T-helper 17 cell (primary cell): ENCODE results near the gene TMEM266. TPM values are rescaled to one million over a fixed set of nuclear protein-coding genes. Genes with fewer than 3 reads are reported as not detected.

Experiments
- ATAC-seq: fragments of 150-1000 bp; cut with Tn5 transposase; 2 replicates; pipeline ENCODE4 v1.10.0; 2021; ENCODE audit warnings: mild to moderate bottlenecking, moderate library complexity
- DNase-seq, 3 donors: peaks; one replicate each; pipeline versions ENCODE4 v3.0.0 to v3.0.0-alpha.2; 2020 to 2021
- H3K9me3 ChIP-seq: one replicate; pipeline ENCODE4 v1.7.0; 2013; ENCODE audit warnings: low read length, mild to moderate bottlenecking; ENCODE audit not compliant: control insufficient read depth, poor library complexity, severe bottlenecking
- H3K27ac Mint-ChIP-seq: one replicate; pipeline ENCODE4 v1.8.0; 2022; ENCODE audit warnings: mild to moderate bottlenecking, moderate library complexity, mixed read lengths
- H3K27me3 Mint-ChIP-seq: one replicate; pipeline ENCODE4 v1.8.0; 2022; ENCODE audit warnings: mixed read lengths
- H3K36me3 Mint-ChIP-seq: one replicate; pipeline ENCODE4 v1.8.0; 2022; ENCODE audit warnings: low read depth, mixed read lengths
- H3K4me1 Mint-ChIP-seq: one replicate; pipeline ENCODE4 v1.8.0; 2022; ENCODE audit warnings: mild to moderate bottlenecking, mixed read lengths
- H3K4me3 Mint-ChIP-seq: one replicate; pipeline ENCODE4 v1.8.0; 2022; ENCODE audit warnings: mild to moderate bottlenecking, moderate library complexity, mixed read lengths
- total RNA-seq, 4 donors: library from RNA in 2 of 4; stranded (reverse) in 2 of 4; gene quantifications; one replicate each; pipeline ENCODE4 v1.2.3 and lab custom pipeline; 2022 to 2026

Gene TMEM266
- total RNA-seq, 2 donors from 2014 or later: not detected

DNA sequence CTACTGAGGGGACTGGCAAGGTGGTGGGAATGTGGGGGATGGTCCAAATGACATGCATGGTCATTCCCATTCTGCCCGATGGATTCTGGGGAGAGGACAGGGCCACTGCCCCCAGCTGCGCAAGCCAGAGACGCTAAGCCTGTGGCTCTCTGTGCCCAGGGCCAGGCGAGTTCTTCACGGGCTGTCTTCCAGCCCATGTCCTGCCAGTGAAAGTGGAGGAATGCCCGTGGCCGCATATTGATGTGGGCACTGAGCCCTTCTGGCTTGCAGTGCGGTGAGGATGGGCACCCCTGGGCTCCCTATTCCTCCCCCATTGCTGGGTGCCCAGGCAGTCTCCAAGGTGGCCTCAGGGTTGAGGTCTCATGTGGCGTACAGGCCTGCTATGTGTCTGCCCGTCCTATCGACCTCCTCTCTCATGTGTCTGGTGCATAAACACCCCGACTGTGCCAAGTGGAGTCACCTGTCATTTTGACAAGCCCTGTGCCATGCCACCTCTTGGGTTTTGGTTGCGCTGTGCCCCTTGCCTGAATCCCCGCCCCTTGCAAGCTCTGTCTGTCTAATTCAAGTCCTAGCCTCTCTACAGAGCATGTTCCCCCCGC is 116.8 kb downstream of the TMEM266 start:
- H3K4me1 Mint-ChIP-seq: peaks cover 6% of the 10 kb centered on the region
- H3K4me3 Mint-ChIP-seq: no peak overlapping the region
- peaks cover 2% of the 10 kb centered on the region for H3K36me3 Mint-ChIP-seq
- ATAC-seq: no peak
- no peak overlapping the region for H3K27ac Mint-ChIP-seq
- H3K27me3 Mint-ChIP-seq: peaks cover 31% of the 10 kb centered on the region
- no peak for DNase-seq
- H3K9me3 ChIP-seq: no peaks in the 10 kb centered on the region

DNA sequence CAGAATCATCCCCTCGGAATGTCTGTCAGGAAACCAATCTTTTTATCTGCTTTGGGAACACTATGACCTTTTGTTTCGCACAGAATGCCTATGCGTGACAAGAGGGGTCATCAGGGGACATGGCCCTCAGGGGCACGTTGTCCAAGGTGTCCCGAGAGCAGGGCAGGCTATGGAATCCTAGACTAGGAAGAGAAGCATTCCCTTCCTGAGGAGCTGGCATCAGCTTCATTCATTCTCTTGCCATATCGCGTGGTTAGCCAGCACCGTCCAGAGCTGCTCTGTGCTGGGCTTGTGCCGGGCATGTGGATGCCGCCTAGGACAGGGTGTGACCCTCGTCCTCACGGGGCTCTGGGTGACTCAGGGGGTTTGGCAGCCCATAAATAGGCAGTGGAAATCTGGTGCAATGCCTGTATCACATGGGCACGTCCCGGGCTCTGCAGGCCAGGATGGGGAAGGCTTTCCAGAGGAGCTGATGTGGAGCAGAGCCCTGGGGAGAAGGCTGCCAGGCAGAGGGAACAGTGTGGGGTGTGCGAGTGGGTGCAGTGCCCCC is 117.8 kb downstream of the TMEM266 start:
- H3K4me3 Mint-ChIP-seq: no peak overlapping the region
- H3K27me3 Mint-ChIP-seq: peaks cover 37% of the 10 kb centered on the region
- H3K36me3 Mint-ChIP-seq: peaks cover 2% of the 10 kb centered on the region
- peaks cover 9% of the 10 kb centered on the region for H3K4me1 Mint-ChIP-seq
- ATAC-seq (no peak), DNase-seq (no peak)
- no peak overlapping the region for H3K27ac Mint-ChIP-seq
- H3K9me3 ChIP-seq: no peaks in the 10 kb centered on the region

DNA sequence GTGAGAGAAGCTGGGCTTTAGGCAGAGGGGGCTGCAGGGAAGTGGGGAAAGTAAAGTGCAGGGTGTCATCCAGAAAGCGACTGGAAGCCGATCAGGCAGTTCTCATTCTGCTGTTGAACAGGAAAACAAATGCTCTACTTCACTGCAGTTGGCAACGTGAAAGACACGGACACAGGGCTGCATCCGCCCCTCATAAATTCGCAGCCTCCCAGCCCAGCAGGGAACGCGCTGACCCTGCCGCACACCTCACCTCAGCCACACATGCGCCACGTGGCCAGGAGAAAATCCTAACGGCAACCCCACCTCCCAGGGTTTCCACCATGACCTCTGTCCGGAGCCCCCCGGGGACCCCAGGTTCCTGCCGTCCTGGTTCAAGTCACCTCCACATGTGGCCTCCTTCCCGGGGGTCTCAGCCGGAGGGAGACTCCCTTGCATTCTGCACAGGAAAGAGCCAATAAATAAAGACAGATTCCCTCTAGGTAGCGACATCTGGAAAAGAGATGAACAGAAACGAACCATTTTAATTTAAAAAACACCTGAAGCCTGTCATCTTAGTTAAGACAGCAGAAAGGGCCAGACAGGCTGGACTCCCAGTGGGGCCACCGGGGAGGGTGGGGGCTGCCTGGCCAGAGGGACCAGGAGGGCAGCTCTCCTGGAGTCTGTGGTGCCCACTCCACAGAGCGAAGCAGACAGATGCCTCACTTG is 118.7 kb downstream of the TMEM266 start:
- peaks cover 2% of the 10 kb centered on the region for H3K36me3 Mint-ChIP-seq
- no peak overlapping the region for H3K4me3 Mint-ChIP-seq
- DNase-seq: no peak
- H3K27ac Mint-ChIP-seq: no peak overlapping the region
- H3K4me1 Mint-ChIP-seq: peaks cover 9% of the 10 kb centered on the region
- H3K9me3 ChIP-seq: no peaks in the 10 kb centered on the region
- H3K27me3 Mint-ChIP-seq: peaks cover 31% of the 10 kb centered on the region
- no peak for ATAC-seq

DNA sequence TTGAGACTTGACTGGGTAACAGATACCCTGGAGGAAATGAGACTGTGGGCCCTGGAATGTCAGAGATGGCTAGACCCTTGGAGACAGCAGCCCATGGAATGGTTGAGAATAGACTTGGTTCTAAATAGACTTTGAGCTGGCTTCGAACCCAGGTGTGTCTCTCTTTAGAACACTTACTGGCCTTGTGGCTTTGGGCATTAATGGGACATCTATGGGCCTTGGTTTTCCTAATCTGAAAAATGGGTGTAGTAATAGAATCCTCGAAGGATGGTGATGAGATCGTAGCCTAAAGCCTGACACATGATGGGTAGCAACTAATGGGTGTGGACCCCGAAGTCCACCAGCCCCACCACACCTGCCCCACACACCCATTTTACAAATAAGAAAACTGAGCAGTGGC is 119.2 kb downstream of the TMEM266 start:
- DNase-seq (no peak), ATAC-seq (no peak)
- Mint-ChIP-seq H3K4me3 (no peak overlapping the region), H3K4me1 (peaks cover 9% of the 10 kb centered on the region), H3K27me3 (peaks cover 31% of the 10 kb centered on the region), H3K36me3 (peaks cover 2% of the 10 kb centered on the region), H3K27ac (no peak overlapping the region)
- no peaks in the 10 kb centered on the region for H3K9me3 ChIP-seq

DNA sequence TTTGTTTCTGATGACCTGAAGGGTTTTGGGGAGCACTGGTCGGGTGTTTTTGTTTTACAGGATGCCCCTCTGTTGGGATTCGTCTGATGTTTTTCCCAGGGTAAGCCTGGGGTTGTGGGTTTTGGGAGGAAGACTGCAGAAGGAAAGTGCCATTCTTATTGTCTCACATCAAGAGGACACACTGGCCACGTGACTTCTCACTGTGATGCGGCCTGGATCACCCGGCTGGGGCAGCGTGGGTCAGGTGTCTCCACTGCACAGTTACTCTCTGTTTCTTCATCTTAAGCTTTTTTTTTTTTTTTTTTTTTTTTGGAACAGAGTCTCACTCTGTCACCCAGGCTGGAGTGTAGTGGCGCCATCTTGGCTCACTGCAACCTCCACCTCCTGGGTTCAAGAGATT is 120.5 kb downstream of the TMEM266 start:
- Mint-ChIP-seq H3K4me3 (no peak overlapping the region), H3K36me3 (peaks cover 4% of the 10 kb centered on the region), H3K27me3 (peaks cover 36% of the 10 kb centered on the region), H3K4me1 (peaks cover 9% of the 10 kb centered on the region), H3K27ac (no peak overlapping the region)
- H3K9me3 ChIP-seq: no peaks in the 10 kb centered on the region
- ATAC-seq: no peak
- no peak for DNase-seq

DNA sequence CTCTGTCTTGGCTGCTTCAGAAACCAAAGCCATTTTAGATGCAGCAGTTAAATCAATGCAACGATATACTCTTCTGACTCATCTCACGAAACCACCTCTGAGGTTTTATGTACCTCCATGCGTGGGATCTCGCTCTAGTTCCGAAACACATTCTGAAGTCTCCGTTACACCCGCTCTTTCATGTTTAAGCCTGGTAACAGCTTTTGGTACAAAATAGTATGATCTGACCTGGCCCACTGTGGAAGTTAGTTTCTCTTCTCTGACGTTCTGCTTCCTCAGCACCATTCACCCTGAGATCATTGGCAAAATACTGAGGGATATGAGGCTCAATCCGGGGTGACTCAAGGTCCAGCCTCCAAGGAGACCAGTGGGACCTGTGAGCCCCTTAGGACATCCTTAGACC is 121.9 kb downstream of the TMEM266 start:
- peak; percentile 81 for ATAC-seq
- Mint-ChIP-seq H3K36me3 (peaks cover 4% of the 10 kb centered on the region), H3K27ac (no peak overlapping the region)

DNA sequence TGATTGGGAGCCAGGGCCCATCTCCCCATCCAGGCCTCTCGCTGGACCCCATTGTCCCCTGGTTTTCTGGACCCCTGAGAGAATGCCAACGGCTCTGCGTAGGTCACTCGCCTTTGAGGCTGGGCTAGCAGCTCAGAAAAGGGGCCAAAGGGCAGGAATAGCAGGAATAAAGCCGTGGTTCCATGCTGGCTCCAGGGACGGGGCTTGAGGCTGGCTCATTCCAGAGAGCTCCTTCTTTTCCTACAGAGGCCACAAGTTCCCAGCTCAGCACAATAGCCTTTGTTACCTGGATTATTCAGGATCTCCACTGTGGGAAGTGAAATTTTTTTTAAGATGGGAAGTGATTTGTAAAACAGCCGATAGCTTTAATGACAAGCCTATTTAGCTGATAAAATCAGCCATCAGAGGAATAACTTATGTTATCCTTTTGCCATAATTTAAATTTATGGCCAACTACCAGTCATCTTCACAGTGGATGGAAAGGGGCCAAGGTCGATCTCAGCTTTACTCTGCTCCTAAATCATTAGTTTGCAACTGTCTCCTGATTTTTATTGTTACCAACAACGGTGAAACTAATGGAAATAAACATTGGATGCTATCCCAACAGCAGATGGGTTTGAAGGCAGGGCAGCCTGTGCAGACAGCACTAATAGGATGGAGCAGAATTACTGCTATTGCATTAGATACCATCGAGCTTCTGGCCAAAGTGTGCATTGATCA is 124.3 kb downstream of the TMEM266 start:
- no peak for DNase-seq
- ATAC-seq: no peak
- Mint-ChIP-seq H3K27me3 (peaks cover 41% of the 10 kb centered on the region), H3K4me1 (peaks cover 9% of the 10 kb centered on the region), H3K4me3 (no peak overlapping the region), H3K27ac (no peak overlapping the region), H3K36me3 (peaks cover 2% of the 10 kb centered on the region)
- H3K9me3 ChIP-seq: no peaks in the 10 kb centered on the region

More for the DNA sequence above, 121.9 kb downstream of the TMEM266 start:
- no peak for DNase-seq
- Mint-ChIP-seq H3K4me3 (peak overlapping the region; percentile 82), H3K4me1 (peaks cover 9% of the 10 kb centered on the region), H3K27me3 (peaks cover 39% of the 10 kb centered on the region)
- H3K9me3 ChIP-seq: no peaks in the 10 kb centered on the region

DNA sequence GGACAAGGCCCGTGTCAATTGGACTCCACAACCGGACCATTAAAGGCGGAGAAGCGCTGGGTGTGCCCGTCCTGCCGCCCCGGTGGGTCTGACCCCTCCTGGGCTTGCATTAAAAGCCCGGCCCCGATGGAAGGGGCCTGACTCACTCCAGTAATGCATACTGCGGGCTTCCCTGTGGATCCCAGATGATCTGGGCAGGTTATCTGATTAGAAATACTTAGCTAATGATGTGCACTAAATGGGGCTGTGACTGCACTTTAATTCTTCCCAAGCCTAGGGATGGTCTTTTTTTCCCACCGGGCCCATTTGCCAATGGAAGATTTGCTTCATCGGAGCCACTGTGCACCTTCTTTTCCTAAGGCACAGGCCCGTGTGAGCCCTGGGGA is 124.9 kb downstream of the TMEM266 start:
- Mint-ChIP-seq H3K27ac (no peak overlapping the region), H3K27me3 (peaks cover 46% of the 10 kb centered on the region), H3K4me1 (peaks cover 9% of the 10 kb centered on the region), H3K4me3 (no peak overlapping the region), H3K36me3 (peaks cover 2% of the 10 kb centered on the region)
- no peaks in the 10 kb centered on the region for H3K9me3 ChIP-seq
- DNase-seq: no peak
- ATAC-seq: no peak

DNA sequence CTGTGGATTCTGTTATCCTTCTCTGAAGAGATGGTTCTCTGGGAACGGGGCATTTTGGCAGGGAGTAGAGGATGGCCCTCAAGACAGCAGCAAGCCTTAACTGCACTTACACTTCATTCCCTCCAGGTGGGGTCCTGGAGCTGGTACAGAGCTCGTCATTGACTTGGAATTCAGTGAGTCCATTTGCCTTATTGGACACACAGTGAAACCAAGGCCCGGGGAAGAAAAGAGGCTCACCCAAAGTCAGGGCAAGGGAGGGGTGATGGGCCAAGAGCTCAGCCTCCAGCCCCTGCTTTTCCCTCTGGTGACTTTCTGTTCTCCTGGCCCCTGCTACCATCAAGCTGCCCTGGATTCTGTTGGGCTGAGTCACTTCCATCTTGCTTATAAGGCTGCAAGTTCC is 125.9 kb downstream of the TMEM266 start:
- H3K36me3 Mint-ChIP-seq: peaks cover 2% of the 10 kb centered on the region
- H3K27me3 Mint-ChIP-seq: peaks cover 56% of the 10 kb centered on the region
- H3K9me3 ChIP-seq: no peaks in the 10 kb centered on the region
- H3K27ac Mint-ChIP-seq: no peak overlapping the region
- H3K4me1 Mint-ChIP-seq: peaks cover 15% of the 10 kb centered on the region
- ATAC-seq (no peak), DNase-seq (no peak)
- H3K4me3 Mint-ChIP-seq: no peak overlapping the region

DNA sequence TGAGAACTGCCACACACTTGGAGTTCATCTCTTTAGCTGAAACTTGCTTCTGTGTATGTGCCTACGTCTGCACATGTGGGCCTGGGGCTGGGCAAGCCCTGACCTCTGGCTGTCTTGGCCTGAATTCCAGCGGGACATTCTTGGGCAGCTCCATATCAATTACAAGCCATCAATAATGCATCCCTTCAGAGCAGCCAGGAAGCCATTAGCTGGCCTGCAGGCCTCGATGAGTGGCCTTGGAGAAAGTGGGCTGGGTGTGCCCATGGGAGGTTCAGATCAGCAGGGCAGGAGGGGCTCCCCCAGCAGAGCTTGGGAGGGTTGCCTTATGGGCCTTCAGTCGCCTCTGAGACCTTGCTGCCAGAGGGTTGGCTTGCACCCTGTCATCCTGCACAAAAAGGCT is 127.4 kb downstream of the TMEM266 start:
- peaks cover 2% of the 10 kb centered on the region for H3K36me3 Mint-ChIP-seq
- no peak overlapping the region for H3K27ac Mint-ChIP-seq
- DNase-seq (no peak), ATAC-seq (no peak)
- H3K27me3 Mint-ChIP-seq: peaks cover 44% of the 10 kb centered on the region
- H3K4me1 Mint-ChIP-seq: peaks cover 10% of the 10 kb centered on the region
- H3K4me3 Mint-ChIP-seq: no peak overlapping the region
- H3K9me3 ChIP-seq: no peaks in the 10 kb centered on the region

DNA sequence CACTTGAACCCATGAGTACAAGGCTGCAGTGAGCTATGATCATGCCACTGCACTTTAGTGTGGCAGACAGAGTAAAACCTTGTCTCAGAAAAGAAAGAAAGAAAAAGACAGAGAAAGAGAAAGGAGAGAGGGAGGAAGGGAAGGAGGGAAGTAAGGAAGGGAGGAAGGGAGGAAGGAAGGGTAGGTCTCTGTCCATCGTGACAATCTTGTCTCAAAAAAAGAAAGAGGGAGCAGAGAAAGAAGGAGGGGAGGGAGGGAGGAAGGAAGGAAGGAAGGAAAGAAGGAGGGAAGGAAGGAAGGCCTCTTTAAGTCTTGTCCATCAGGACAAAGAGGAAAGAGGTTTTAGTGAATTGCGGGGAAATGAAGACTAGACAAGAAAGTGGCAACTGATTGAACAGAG is 129.3 kb downstream of the TMEM266 start:
- Mint-ChIP-seq H3K27me3 (peaks cover 44% of the 10 kb centered on the region), H3K4me1 (peaks cover 10% of the 10 kb centered on the region), H3K36me3 (peaks cover 2% of the 10 kb centered on the region), H3K4me3 (no peak overlapping the region), H3K27ac (no peak overlapping the region)
- ATAC-seq (no peak), DNase-seq (no peak)
- H3K9me3 ChIP-seq: no peaks in the 10 kb centered on the region

DNA sequence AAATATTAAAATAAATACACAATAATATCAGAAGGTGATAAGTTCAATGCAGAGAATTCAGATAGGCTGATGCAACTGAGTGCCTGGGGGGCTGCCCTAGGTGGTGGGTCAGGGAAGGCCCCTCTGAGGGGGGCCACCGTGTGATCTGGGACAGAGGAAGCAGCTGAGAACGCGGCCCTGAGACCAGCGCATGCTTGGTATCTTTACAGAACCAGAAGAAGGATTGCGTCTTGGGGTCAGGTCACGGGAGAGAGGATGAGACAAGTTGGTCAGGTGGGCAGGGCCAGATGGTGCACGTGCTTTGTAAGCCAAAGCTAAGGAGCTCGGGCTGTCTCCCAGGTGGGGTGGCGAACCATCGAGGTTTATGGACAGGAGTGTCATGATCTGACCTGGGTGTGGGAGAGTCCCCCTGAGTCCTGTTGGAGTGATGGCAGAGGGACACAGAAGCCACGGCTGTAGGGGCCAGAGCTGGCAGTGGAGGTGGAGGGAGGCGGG is 130.3 kb downstream of the TMEM266 start:
- DNase-seq: no peak
- no peak overlapping the region for H3K4me3 Mint-ChIP-seq
- peaks cover 1% of the 10 kb centered on the region for H3K36me3 Mint-ChIP-seq
- no peak overlapping the region for H3K27ac Mint-ChIP-seq
- ATAC-seq: no peak
- H3K4me1 Mint-ChIP-seq: peaks cover 11% of the 10 kb centered on the region
- peaks cover 41% of the 10 kb centered on the region for H3K27me3 Mint-ChIP-seq
- no peaks in the 10 kb centered on the region for H3K9me3 ChIP-seq
